IMR-90 (cell line): Measurements from ENCODE around the gene VPS35L. TPM values are rescaled to one million over a fixed set of nuclear protein-coding genes. Genes with fewer than 3 reads are reported as not detected.
A peak's percentile ranks its signal among the peaks of the same experiment; 100 is the strongest.

Experiments
- ATAC-seq: fragments of 200-7000 bp; cut with Tn5 transposase; 2 replicates; pipeline ENCODE4 v1.9.1; 2020; ENCODE audit warnings: low read depth, mild to moderate bottlenecking, moderate library complexity
- BruUV-seq: library from RNA; stranded (reverse); fragments of 400-500 nt; replicated peaks from 2 replicates; lab custom pipeline; 2021; lab: Mats Ljungman, UMichigan
- CTCF ChIA-PET: fragments of 300-600 bp; formaldehyde crosslinking; extraction: SDS; loops from one replicate; lab custom pipeline; 2021; ENCODE audit warnings: antibody characterized with exemption; lab: Yijun Ruan, JAX
- POLR2A ChIA-PET: fragments of 300-600 bp; sonication (Branson Sonifier 250); formaldehyde crosslinking; loops from one replicate; lab custom pipeline; 2022; ENCODE audit warnings: antibody characterized with exemption; ENCODE audit not compliant: unreplicated experiment; lab: Charles Lee
- DNase-seq: peaks from one replicate; pipeline ENCODE4 v3.0.0; 2013
- H2AFZ ChIP-seq: replicated peaks from 2 replicates; pipeline ENCODE3; 2013; ENCODE audit warnings: low read length, mild to moderate bottlenecking; ENCODE audit not compliant: poor library complexity
- H2AK5ac ChIP-seq: 2 replicates; pipeline ENCODE4 v1.6.1; 2013; ENCODE audit warnings: low read depth, low read length, inconsistent platforms
- H2AK9ac ChIP-seq: replicated peaks from 2 replicates; pipeline ENCODE3; 2013; ENCODE audit warnings: mild to moderate bottlenecking, low read depth, low read length, moderate library complexity; ENCODE audit not compliant: poor library complexity
- H2BK120ac ChIP-seq: 2 replicates; pipeline ENCODE4 v1.6.1; 2013; ENCODE audit warnings: low read depth, low read length, inconsistent platforms
- H2BK15ac ChIP-seq: 3 replicates; pipeline ENCODE4 v1.6.1; 2013; ENCODE audit warnings: low read depth, low read length, inconsistent platforms
- H2BK20ac ChIP-seq: 2 replicates; pipeline ENCODE4 v1.6.1; 2013; ENCODE audit warnings: low read depth, mild to moderate bottlenecking, inconsistent platforms, low read length, moderate library complexity
- H2BK5ac ChIP-seq: 2 replicates; pipeline ENCODE4 v1.6.1; 2013; ENCODE audit warnings: mild to moderate bottlenecking, low read depth, low read length, inconsistent platforms; ENCODE audit not compliant: poor library complexity, severe bottlenecking
- H3K14ac ChIP-seq: replicated peaks from 2 replicates; pipeline ENCODE4 v1.6.1; 2013; ENCODE audit warnings: low read depth, low read length, inconsistent platforms
- H3K18ac ChIP-seq: 2 replicates; pipeline ENCODE4 v1.6.1; 2013; ENCODE audit warnings: low read depth, low read length, control low read depth
- H3K23ac ChIP-seq: 2 replicates; pipeline ENCODE4 v1.6.1; 2013; ENCODE audit warnings: low read depth, low read length, inconsistent platforms
- H3K27ac ChIP-seq: 2 replicates; pipeline ENCODE4 v1.5.1; 2013; ENCODE audit warnings: mild to moderate bottlenecking, control low read depth, low read length; ENCODE audit not compliant: insufficient read depth
- H3K27me3 ChIP-seq: 2 replicates; pipeline ENCODE4 v1.6.1; 2013; ENCODE audit warnings: low read length; ENCODE audit not compliant: control insufficient read depth, insufficient read depth
- H3K36me3 ChIP-seq: 2 replicates; pipeline ENCODE4 v1.6.1; 2013; ENCODE audit warnings: low read length, mixed read lengths; ENCODE audit not compliant: control insufficient read depth, insufficient read depth
- H3K4ac ChIP-seq: 2 replicates; pipeline ENCODE4 v1.6.1; 2013; ENCODE audit warnings: low read depth, low read length, inconsistent platforms
- H3K4me1 ChIP-seq: 2 replicates; pipeline ENCODE4 v1.6.1; 2013; ENCODE audit warnings: low read length, mixed read lengths; ENCODE audit not compliant: control insufficient read depth, insufficient read depth
- H3K4me2 ChIP-seq: 2 replicates; pipeline ENCODE4 v1.6.1; 2013; ENCODE audit warnings: low read depth, mild to moderate bottlenecking, control low read depth, low read length, moderate library complexity
- H3K4me3 ChIP-seq: 2 replicates; pipeline ENCODE4 v1.5.1; 2013; ENCODE audit warnings: low read depth, mild to moderate bottlenecking, control low read depth, low read length, moderate library complexity; ENCODE audit not compliant: insufficient read depth
- H3K56ac ChIP-seq: 2 replicates; pipeline ENCODE4 v1.6.1; 2013; ENCODE audit warnings: low read length, inconsistent platforms; ENCODE audit not compliant: insufficient read depth; ENCODE audit errors: extremely low read depth
- H3K79me1 ChIP-seq, 2 experiments: 2 replicates each; pipeline ENCODE4 v1.6.1; 2013; ENCODE audit warnings: low read length in 2 of 2, inconsistent platforms in 1 of 2, low read depth in 1 of 2
- H3K9ac ChIP-seq: 2 replicates; pipeline ENCODE4 v1.6.1; 2013; ENCODE audit warnings: low read depth, low read length, control low read depth
- H3K9me1 ChIP-seq: 2 replicates; pipeline ENCODE4 v1.6.1; 2013; ENCODE audit warnings: low read length, inconsistent platforms; ENCODE audit not compliant: insufficient read depth
- H3K9me3 ChIP-seq: 2 replicates; pipeline ENCODE4 v1.6.1; 2013; ENCODE audit warnings: low read length; ENCODE audit not compliant: control insufficient read depth, insufficient read depth
- H4K20me1 ChIP-seq: 2 replicates; pipeline ENCODE4 v1.6.1; 2013; ENCODE audit warnings: low read length, inconsistent platforms; ENCODE audit not compliant: insufficient read depth
- H4K5ac ChIP-seq: 2 replicates; pipeline ENCODE4 v1.6.1; 2013; ENCODE audit warnings: mild to moderate bottlenecking, low read depth, low read length, control low read depth
- H4K8ac ChIP-seq, 2 experiments: 2 replicates each; pipeline ENCODE4 v1.6.1; 2013; ENCODE audit warnings: low read depth in 2 of 2, low read length in 2 of 2, control low read depth in 1 of 2, inconsistent platforms in 1 of 2
- H4K91ac ChIP-seq: 2 replicates; pipeline ENCODE4 v1.6.1; 2013; ENCODE audit warnings: low read depth, low read length, inconsistent platforms; ENCODE audit not compliant: insufficient read depth
- MAFK ChIP-seq: IDR thresholded peaks from 2 replicates; pipeline ENCODE4 v1.6.1; 2012; ENCODE audit warnings: low read depth, low read length, improper control_type of control experiment
- MXI1 ChIP-seq: IDR thresholded peaks from 2 replicates; pipeline ENCODE4 v1.6.1; 2012; ENCODE audit warnings: low read depth, mild to moderate bottlenecking, low read length, moderate library complexity, borderline replicate concordance
- whole genome bisulfite sequencing, 2 experiments: methylation state at CpG; one replicate each; pipeline versions ENCODE4 v1.1.5 to v1.1.7; 2013; ENCODE audit warnings: missing lambda C conversion rate in 2 of 2; ENCODE audit not compliant: insufficient read length in 1 of 2; ENCODE audit errors: extremely low coverage in 2 of 2; 5-methylcytosine and 5-hydroxymethylcytosine counted together
- dilution Hi-C: fragments of 300-500 bp; cut with HindIII; formaldehyde crosslinking; loops from one replicate; pipeline ENCODE4 v1.14.3; 2018; ENCODE audit warnings: low sequenced_read_pairs; ENCODE audit not compliant: unreplicated experiment
- in situ Hi-C: fragments of 300-500 bp; cut with MboI; formaldehyde crosslinking; loops from 3 replicates; pipeline ENCODE4 v1.14.3; 2019; ENCODE audit warnings: low sequenced_read_pairs, inconsistent platforms, mixed read lengths
- intact Hi-C: fragments of 100-400 bp; cut with micrococcal nuclease; formaldehyde crosslinking; loops from 2 replicates; pipeline ENCODE4 v1.10.0; 2022
- polyA plus RNA-seq, 3 experiments: library from polyadenylated mRNA; depleted of rRNA; stranded (reverse); fragments of >200 nt; gene quantifications; 2 replicates each; pipeline ENCODE4 v1.2.3, GENCODE V29; 2012; ENCODE audit warnings: low replicate concordance in 1 of 3
- total RNA-seq: library from RNA; depleted of rRNA; stranded (reverse); fragments of >200 nt; gene quantifications from 2 replicates; pipeline ENCODE4 v1.2.3, GENCODE V29; 2012

The VPS35L gene
- total and polyA plus RNA-seq, 2 of the 4 experiments (the other 2 are of a cell fraction): 28.0 to 40.1 TPM

GRCh38 chr16:19517424-19518089 is 37.9 kb upstream of the VPS35L start:
- Histone ChIP-seq H4K8ac (no peak overlapping the region), H2BK120ac (no peak overlapping the region), H3K4me2 (no peak overlapping the region), H4K20me1 (no peaks in the 10 kb centered on the region), H3K9me3 (no peaks in the 10 kb centered on the region), H3K4me3 (no peak overlapping the region), H3K36me3 (no peaks in the 10 kb centered on the region), H2BK5ac (no peak overlapping the region), H3K4ac (no peak overlapping the region), H2BK20ac (no peak overlapping the region), H4K91ac (no peak overlapping the region), H2AFZ (no peak overlapping the region), H3K79me1 (peaks cover 14 to 49% of the 10 kb centered on the region in 2 experiments), H2AK5ac (no peak overlapping the region), H3K23ac (no peak overlapping the region), H3K9me1 (peaks cover 5% of the 10 kb centered on the region), H3K27ac (no peak overlapping the region), H2BK15ac (no peak overlapping the region), H4K5ac (no peak overlapping the region), H3K27me3 (no peaks in the 10 kb centered on the region), H3K9ac (no peak overlapping the region), H3K18ac (no peak overlapping the region), H3K14ac (no peak overlapping the region), H3K4me1 (peaks cover 6% of the 10 kb centered on the region; the same call in 1 of the 2 replicates), H3K56ac (no peak overlapping the region), H2AK9ac (no peak overlapping the region)
- WGBS, 2 experiments: no CpG with 5 or more reads among the region's 8 CpGs
- no TSS peak for BruUV-seq
- TF ChIP-seq MAFK (peak; percentile 38; the same call in 1 of the 2 replicates), MXI1 (no peak)
- POLR2A ChIA-PET: no interaction called here
- DNase-seq: peak; percentile 42
- intact Hi-C loops (no loop called here), in situ Hi-C loops (no loop called here), dilution Hi-C loops (no loop called here)
- no peak for ATAC-seq
- CTCF ChIA-PET: interaction anchor here (0.6 kb wide), 2 partner anchors 8 to 19 kb away, joined by 3 to 9 read pairs; no protein-coding TSS in a partner anchor
